Kidney epithelial cell (primary cell): ENCODE measurements around the gene ADAMTS3. TPM values are rescaled to one million over a fixed set of nuclear protein-coding genes. Genes with fewer than 3 reads are reported as not detected.

Experiments used
- DNase-seq: peaks from one replicate; pipeline ENCODE4 v3.0.0-alpha.2; 2010; ENCODE audit warnings: low read depth
- H3K27me3 ChIP-seq: 2 replicates; pipeline ENCODE4 v1.6.0; 2011; ENCODE audit warnings: low read length; ENCODE audit not compliant: control insufficient read depth, insufficient read depth
- H3K36me3 ChIP-seq: 2 replicates; pipeline ENCODE4 v1.5.1; 2011; ENCODE audit warnings: low read length; ENCODE audit not compliant: control insufficient read depth, insufficient read depth
- H3K4me3 ChIP-seq: 2 replicates; pipeline ENCODE4 v1.5.1; 2011; ENCODE audit warnings: low read depth, mild to moderate bottlenecking, control low read depth, low read length
- CTCF ChIP-seq: IDR thresholded peaks from 2 replicates; pipeline ENCODE4 v1.5.1; 2011; ENCODE audit warnings: mild to moderate bottlenecking, moderate library complexity, low read length, control low read depth, inconsistent platforms; ENCODE audit not compliant: insufficient read depth, poor library complexity, severe bottlenecking
- total RNA-seq: library from RNA; depleted of rRNA; stranded (reverse); fragments of >200 nt; gene quantifications from 2 replicates; pipeline ENCODE4 v1.2.3, GENCODE V29; 2015

The ADAMTS3 gene
- total RNA-seq, 1 donor from 2014 or later: 3.5 TPM

- H3K27me3 ChIP-seq: no peaks in the 10 kb centered on the region
- DNase-seq: no peak
- no peaks in the 10 kb centered on the region for H3K36me3 ChIP-seq
- no peak overlapping the region for H3K4me3 ChIP-seq
- TF ChIP-seq CTCF: no peak
These were observed 285.7 kb downstream of the ADAMTS3 start for GRCh38 chr4:72283357-72283756.

- no peak overlapping the region for H3K4me3 ChIP-seq
- no peaks in the 10 kb centered on the region for H3K27me3 ChIP-seq
- H3K36me3 ChIP-seq: no peaks in the 10 kb centered on the region
- DNase-seq: no peak
- TF ChIP-seq CTCF: no peak
These were observed 288.8 kb downstream of the ADAMTS3 start for GRCh38 chr4:72280252-72280651.

- no peak for TF ChIP-seq CTCF
- DNase-seq: no peak
- no peak overlapping the region for H3K4me3 ChIP-seq
- H3K27me3 ChIP-seq: no peaks in the 10 kb centered on the region
- no peaks in the 10 kb centered on the region for H3K36me3 ChIP-seq
These were observed 293.6 kb downstream of the ADAMTS3 start for GRCh38 chr4:72275381-72275780.

- TF ChIP-seq CTCF: no peak
- Histone ChIP-seq H3K36me3 (no peaks in the 10 kb centered on the region), H3K27me3 (no peaks in the 10 kb centered on the region), H3K4me3 (no peak overlapping the region)
- DNase-seq: no peak
These were observed 294.8 kb downstream of the ADAMTS3 start for GRCh38 chr4:72274251-72274650.

GRCh38 chr4:72255269-72255668 is 313.8 kb downstream of the ADAMTS3 start:
- Histone ChIP-seq H3K36me3 (no peaks in the 10 kb centered on the region), H3K4me3 (no peak overlapping the region), H3K27me3 (no peaks in the 10 kb centered on the region)
- no peak for TF ChIP-seq CTCF
- no peak for DNase-seq

GRCh38 chr4:72243641-72244040 is 325.4 kb downstream of the ADAMTS3 start:
- Histone ChIP-seq H3K36me3 (no peaks in the 10 kb centered on the region), H3K4me3 (no peak overlapping the region), H3K27me3 (no peaks in the 10 kb centered on the region)
- no peak for DNase-seq
- TF ChIP-seq CTCF: no peak
